CD8-positive, alpha-beta memory T cell (primary cell): ENCODE measurements around the gene USP11. TPM values are rescaled to one million over a fixed set of nuclear protein-coding genes. Genes with fewer than 3 reads are reported as not detected.

Experiments
- polyA plus RNA-seq: library from polyadenylated mRNA; unstranded; fragments of 300-500 nt; fragmentation: Illumina TruSeq; gene quantifications from one replicate; pipeline ENCODE4 v1.2.3, GENCODE V29; 2021
- total RNA-seq, 2 experiments: library from RNA; stranded (reverse); gene quantifications; one replicate each; pipeline ENCODE4 v1.2.3, GENCODE V29; 2021

The USP11 gene
- total and polyA plus RNA-seq, 3 experiments from 2014 or later, result 34.0 to 121 (median 41.7) TPM

Other genes with a start within 250 kb of the USP11 start
- gene RGN, start 154.6 kb upstream of the USP11 start, total RNA-seq, result not detected
- gene RGN, start 154.6 kb upstream of the USP11 start, polyA plus RNA-seq, result not detected
- gene NDUFB11, start 88.3 kb upstream of the USP11 start, total RNA-seq, result 10 to 100 TPM; 93.5 to 95.0 TPM
- 169 TPM for gene NDUFB11, start 88.3 kb upstream of the USP11 start, polyA plus RNA-seq
- gene RBM10, start 87.8 kb upstream of the USP11 start, total RNA-seq, result 10 to 100 TPM; 74.5 to 74.8 TPM
- gene RBM10, start 87.8 kb upstream of the USP11 start, polyA plus RNA-seq, result 37.8 TPM
- gene UBA1, start 39.2 kb upstream of the USP11 start, total RNA-seq, result 100 to 1,000 TPM; 225 to 234 TPM
- 178 TPM for gene UBA1, start 39.2 kb upstream of the USP11 start, polyA plus RNA-seq
- 10 to 100 TPM; 48.2 to 49.1 TPM for gene CDK16, start 14.3 kb upstream of the USP11 start, total RNA-seq
- gene CDK16, start 14.3 kb upstream of the USP11 start, polyA plus RNA-seq, result 14.5 TPM
- under 1 TPM; 0.60 to 0.79 TPM for gene ZNF157, start 137.6 kb downstream of the USP11 start, total RNA-seq
- gene ZNF157, start 137.6 kb downstream of the USP11 start, polyA plus RNA-seq, result not detected